Stimulated activated CD8-positive, alpha-beta memory T cell treated with anti-CD3 and anti-CD28 coated beads, Interleukin-12 subunit alpha, Interleukin-12 subunit beta, amount 100 ng/mL, for 24 hours (primary cell): ENCODE measurements around the gene TOMM22.

Source experiments
- DNase-seq: peaks from one replicate; pipeline ENCODE4 v3.0.0-alpha.2; 2020; ENCODE audit errors: extremely low read depth

TOMM22 gene

GRCh38 chr22:38733724-38734381, 52.1 kb downstream of the TOMM22 start:
- no peak for DNase-seq

- no peak for DNase-seq
Observed at GRCh38 chr22:38734421-38735100, 52.8 kb downstream of the TOMM22 start.
